ENCODE measurements around the gene SUPT20HL2. TPM values are rescaled to one million over a fixed set of nuclear protein-coding genes. Genes with fewer than 3 reads are reported as not detected.

SUPT20HL2 gene
- total and polyA plus RNA-seq, 2 of the 8 experiments (the other 6 are each of a cell fraction or from before 2014, with no cell fraction given) = not detected

DNA sequence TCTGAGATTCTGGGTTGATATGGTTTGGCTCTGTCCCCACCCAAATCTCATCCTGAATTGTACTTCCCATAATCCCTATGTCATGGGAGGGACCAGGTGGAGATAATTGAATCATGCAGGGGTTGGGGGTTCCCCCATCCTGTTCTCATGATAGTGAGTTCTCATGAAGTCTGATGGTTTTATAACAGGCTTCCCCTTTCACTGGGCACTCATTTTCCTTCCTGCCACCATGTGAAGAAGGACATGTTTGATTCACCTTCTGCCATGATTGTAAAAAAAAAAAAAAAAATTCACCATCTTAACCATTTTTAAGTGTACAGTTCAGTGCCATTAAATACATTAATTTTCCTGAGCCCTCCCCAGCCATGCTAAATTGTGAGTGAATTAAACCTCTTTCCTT, 42.6 kb downstream of the SUPT20HL2 start (continued):
- TF ChIP-seq, protein P1, sequence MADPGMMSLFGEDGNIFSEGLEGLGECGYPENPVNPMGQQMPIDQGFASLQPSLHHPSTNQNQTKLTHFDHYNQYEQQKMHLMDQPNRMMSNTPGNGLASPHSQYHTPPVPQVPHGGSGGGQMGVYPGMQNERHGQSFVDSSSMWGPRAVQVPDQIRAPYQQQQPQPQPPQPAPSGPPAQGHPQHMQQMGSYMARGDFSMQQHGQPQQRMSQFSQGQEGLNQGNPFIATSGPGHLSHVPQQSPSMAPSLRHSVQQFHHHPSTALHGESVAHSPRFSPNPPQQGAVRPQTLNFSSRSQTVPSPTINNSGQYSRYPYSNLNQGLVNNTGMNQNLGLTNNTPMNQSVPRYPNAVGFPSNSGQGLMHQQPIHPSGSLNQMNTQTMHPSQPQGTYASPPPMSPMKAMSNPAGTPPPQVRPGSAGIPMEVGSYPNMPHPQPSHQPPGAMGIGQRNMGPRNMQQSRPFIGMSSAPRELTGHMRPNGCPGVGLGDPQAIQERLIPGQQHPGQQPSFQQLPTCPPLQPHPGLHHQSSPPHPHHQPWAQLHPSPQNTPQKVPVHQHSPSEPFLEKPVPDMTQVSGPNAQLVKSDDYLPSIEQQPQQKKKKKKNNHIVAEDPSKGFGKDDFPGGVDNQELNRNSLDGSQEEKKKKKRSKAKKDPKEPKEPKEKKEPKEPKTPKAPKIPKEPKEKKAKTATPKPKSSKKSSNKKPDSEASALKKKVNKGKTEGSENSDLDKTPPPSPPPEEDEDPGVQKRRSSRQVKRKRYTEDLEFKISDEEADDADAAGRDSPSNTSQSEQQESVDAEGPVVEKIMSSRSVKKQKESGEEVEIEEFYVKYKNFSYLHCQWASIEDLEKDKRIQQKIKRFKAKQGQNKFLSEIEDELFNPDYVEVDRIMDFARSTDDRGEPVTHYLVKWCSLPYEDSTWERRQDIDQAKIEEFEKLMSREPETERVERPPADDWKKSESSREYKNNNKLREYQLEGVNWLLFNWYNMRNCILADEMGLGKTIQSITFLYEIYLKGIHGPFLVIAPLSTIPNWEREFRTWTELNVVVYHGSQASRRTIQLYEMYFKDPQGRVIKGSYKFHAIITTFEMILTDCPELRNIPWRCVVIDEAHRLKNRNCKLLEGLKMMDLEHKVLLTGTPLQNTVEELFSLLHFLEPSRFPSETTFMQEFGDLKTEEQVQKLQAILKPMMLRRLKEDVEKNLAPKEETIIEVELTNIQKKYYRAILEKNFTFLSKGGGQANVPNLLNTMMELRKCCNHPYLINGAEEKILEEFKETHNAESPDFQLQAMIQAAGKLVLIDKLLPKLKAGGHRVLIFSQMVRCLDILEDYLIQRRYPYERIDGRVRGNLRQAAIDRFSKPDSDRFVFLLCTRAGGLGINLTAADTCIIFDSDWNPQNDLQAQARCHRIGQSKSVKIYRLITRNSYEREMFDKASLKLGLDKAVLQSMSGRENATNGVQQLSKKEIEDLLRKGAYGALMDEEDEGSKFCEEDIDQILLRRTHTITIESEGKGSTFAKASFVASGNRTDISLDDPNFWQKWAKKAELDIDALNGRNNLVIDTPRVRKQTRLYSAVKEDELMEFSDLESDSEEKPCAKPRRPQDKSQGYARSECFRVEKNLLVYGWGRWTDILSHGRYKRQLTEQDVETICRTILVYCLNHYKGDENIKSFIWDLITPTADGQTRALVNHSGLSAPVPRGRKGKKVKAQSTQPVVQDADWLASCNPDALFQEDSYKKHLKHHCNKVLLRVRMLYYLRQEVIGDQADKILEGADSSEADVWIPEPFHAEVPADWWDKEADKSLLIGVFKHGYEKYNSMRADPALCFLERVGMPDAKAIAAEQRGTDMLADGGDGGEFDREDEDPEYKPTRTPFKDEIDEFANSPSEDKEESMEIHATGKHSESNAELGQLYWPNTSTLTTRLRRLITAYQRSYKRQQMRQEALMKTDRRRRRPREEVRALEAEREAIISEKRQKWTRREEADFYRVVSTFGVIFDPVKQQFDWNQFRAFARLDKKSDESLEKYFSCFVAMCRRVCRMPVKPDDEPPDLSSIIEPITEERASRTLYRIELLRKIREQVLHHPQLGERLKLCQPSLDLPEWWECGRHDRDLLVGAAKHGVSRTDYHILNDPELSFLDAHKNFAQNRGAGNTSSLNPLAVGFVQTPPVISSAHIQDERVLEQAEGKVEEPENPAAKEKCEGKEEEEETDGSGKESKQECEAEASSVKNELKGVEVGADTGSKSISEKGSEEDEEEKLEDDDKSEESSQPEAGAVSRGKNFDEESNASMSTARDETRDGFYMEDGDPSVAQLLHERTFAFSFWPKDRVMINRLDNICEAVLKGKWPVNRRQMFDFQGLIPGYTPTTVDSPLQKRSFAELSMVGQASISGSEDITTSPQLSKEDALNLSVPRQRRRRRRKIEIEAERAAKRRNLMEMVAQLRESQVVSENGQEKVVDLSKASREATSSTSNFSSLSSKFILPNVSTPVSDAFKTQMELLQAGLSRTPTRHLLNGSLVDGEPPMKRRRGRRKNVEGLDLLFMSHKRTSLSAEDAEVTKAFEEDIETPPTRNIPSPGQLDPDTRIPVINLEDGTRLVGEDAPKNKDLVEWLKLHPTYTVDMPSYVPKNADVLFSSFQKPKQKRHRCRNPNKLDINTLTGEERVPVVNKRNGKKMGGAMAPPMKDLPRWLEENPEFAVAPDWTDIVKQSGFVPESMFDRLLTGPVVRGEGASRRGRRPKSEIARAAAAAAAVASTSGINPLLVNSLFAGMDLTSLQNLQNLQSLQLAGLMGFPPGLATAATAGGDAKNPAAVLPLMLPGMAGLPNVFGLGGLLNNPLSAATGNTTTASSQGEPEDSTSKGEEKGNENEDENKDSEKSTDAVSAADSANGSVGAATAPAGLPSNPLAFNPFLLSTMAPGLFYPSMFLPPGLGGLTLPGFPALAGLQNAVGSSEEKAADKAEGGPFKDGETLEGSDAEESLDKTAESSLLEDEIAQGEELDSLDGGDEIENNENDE (IDR thresholded peaks at IDR 0.05; ENCODE audit: insufficient replicate concordance, low read length) = no peak
- TF ChIP-seq, protein P2, sequence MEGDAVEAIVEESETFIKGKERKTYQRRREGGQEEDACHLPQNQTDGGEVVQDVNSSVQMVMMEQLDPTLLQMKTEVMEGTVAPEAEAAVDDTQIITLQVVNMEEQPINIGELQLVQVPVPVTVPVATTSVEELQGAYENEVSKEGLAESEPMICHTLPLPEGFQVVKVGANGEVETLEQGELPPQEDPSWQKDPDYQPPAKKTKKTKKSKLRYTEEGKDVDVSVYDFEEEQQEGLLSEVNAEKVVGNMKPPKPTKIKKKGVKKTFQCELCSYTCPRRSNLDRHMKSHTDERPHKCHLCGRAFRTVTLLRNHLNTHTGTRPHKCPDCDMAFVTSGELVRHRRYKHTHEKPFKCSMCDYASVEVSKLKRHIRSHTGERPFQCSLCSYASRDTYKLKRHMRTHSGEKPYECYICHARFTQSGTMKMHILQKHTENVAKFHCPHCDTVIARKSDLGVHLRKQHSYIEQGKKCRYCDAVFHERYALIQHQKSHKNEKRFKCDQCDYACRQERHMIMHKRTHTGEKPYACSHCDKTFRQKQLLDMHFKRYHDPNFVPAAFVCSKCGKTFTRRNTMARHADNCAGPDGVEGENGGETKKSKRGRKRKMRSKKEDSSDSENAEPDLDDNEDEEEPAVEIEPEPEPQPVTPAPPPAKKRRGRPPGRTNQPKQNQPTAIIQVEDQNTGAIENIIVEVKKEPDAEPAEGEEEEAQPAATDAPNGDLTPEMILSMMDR (IDR thresholded peaks at IDR 0.05; ENCODE audit: control extremely low read depth in 1 of 3, insufficient read depth in 1 of 3, low read depth in 1 of 3, low read length in 3 of 3) = no peak
- TF ChIP-seq JUN (IDR thresholded peaks at IDR 0.05; ENCODE audit: low read depth, low read length) (no peak), KDM4A (IDR thresholded peaks at IDR 0.05; ENCODE audit: low read depth, low read length, severe bottlenecking) (no peak), FOSL1 (IDR thresholded peaks at IDR 0.05; ENCODE audit: insufficient read depth, low read depth, low read length) (no peak), SIX5 (IDR thresholded peaks at IDR 0.05; ENCODE audit: low read depth, low read length) (no peak), CHD1 (IDR thresholded peaks at IDR 0.05; ENCODE audit: low read depth, low read length) (no peak), RXRA (IDR thresholded peaks at IDR 0.05; ENCODE audit: insufficient read depth, low read depth, low read length) (no peak), SAP30 (IDR thresholded peaks at IDR 0.05; ENCODE audit: insufficient read depth, insufficient replicate concordance, low read length) (no peak)
